GM08714 (cell line): ENCODE measurements around the gene NOXO1.

ENCODE experiments used
- H3K4me3 ChIP-seq: fragments of 200-500 bp; sonication (Bioruptor generic); 2 replicates; pipeline ENCODE4 v1.5.1; 2014; ENCODE audit warnings: mild to moderate bottlenecking, low read length, inconsistent platforms
- ZNF274 ChIP-seq: IDR thresholded peaks from 2 replicates; pipeline ENCODE4 v1.6.1; 2012; ENCODE audit warnings: mild to moderate bottlenecking, low read depth, low read length

NOXO1 gene

GRCh38 chr16:1992704-1993317 lies 11.5 kb upstream of the NOXO1 start:
- H3K4me3 ChIP-seq: no peak overlapping the region; the same call in 1 of the 2 replicates
- no peak for TF ChIP-seq ZNF274

GRCh38 chr16:1991948-1992703 lies 10.9 kb upstream of the NOXO1 start:
- TF ChIP-seq ZNF274: no peak
- peak overlapping the region; percentile 52; the same call in 1 of the 2 replicates for H3K4me3 ChIP-seq

- H3K4me3 ChIP-seq: peak overlapping the region; percentile 52; the same call in 1 of the 2 replicates
- TF ChIP-seq ZNF274: no peak
Observed at GRCh38 chr16:1991588-1991947, 10.3 kb upstream of the NOXO1 start.

GRCh38 chr16:1991135-1991551 lies 9.9 kb upstream of the NOXO1 start:
- peak overlapping the region; percentile 52; the same call in 1 of the 2 replicates for H3K4me3 ChIP-seq
- TF ChIP-seq ZNF274: no peak

GRCh38 chr16:1990351-1991134 lies 9.3 kb upstream of the NOXO1 start:
- TF ChIP-seq ZNF274: no peak
- H3K4me3 ChIP-seq: peak overlapping the region; percentile 44; the same call in 1 of the 2 replicates

GRCh38 chr16:1990101-1990350 lies 8.8 kb upstream of the NOXO1 start:
- peak overlapping the region; percentile 44; the same call in 1 of the 2 replicates for H3K4me3 ChIP-seq
- no peak for TF ChIP-seq ZNF274

GRCh38 chr16:1989209-1990100 lies 8.2 kb upstream of the NOXO1 start, which contains the start of gene SYNGR3:
Gene SYNGR3, plus strand, starts transcription at chr16:1989970. Its CDS starts 133 bp downstream, at chr16:1990103.
- peak within 1 kb of the TSS; percentile 44; the same call in 1 of the 2 replicates for H3K4me3 ChIP-seq
- TF ChIP-seq ZNF274: no peak

GRCh38 chr16:1987198-1987597 lies 5.9 kb upstream of the NOXO1 start:
- no peak for TF ChIP-seq ZNF274

GRCh38 chr16:1985466-1986150 lies 4.3 kb upstream of the NOXO1 start:
- H3K4me3 ChIP-seq: peak overlapping the region; percentile 88; the same call in 1 of the 2 replicates

More at GRCh38 chr16:1987198-1987597, 5.9 kb upstream of the NOXO1 start:
- H3K4me3 ChIP-seq: no peak overlapping the region

GRCh38 chr16:1984347-1985225 lies 3.3 kb upstream of the NOXO1 start:
- no peak for TF ChIP-seq ZNF274
- peak overlapping the region; percentile 88 for H3K4me3 ChIP-seq

More at GRCh38 chr16:1985466-1986150, 4.3 kb upstream of the NOXO1 start:
- TF ChIP-seq ZNF274: no peak

- peak within 1 kb of the TSS; percentile 88 for H3K4me3 ChIP-seq
- no peak for TF ChIP-seq ZNF274
Observed at GRCh38 chr16:1983544-1984346, 2.5 kb upstream of the NOXO1 start, which contains the start of gene GFER. Gene GFER, plus strand, starts transcription at chr16:1984193. Its CDS starts 26 bp downstream, at chr16:1984219.
